HepG2 (cell line): ENCODE measurements around the gene NEDD4L. TPM values are rescaled to one million over a fixed set of nuclear protein-coding genes. Genes with fewer than 3 reads are reported as not detected.
A peak's percentile ranks its signal among the peaks of the same experiment; 100 is the strongest.

ENCODE experiments used
- ATAC-seq: fragments of 200-7000 bp; cut with Tn5 transposase; 3 replicates; pipeline ENCODE4 v1.9.1; 2020; ENCODE audit warnings: mild to moderate bottlenecking, moderate library complexity
- BruUV-seq: library from RNA; stranded (reverse); fragments of 400-500 nt; replicated peaks from 2 replicates; lab custom pipeline; 2021; lab: Mats Ljungman, UMichigan
- CTCF ChIA-PET: fragments of 300-600 bp; formaldehyde crosslinking; extraction: SDS; loops from one replicate; lab custom pipeline; 2021; ENCODE audit warnings: low total read pairs, inconsistent platforms, low intra/inter-chr PET ratio; lab: Yijun Ruan, JAX
- POLR2A ChIA-PET: fragments of 350-600 bp; sonication (Branson Sonifier 250); formaldehyde crosslinking; loops from one replicate; lab custom pipeline; 2020; ENCODE audit warnings: antibody characterized with exemption, inconsistent platforms; lab: Yijun Ruan, JAX
- DNase-seq: peaks from one replicate; pipeline ENCODE4 v3.0.0-alpha.2; 2015; ENCODE audit warnings: low spot score
- FAIRE-seq: peaks from 3 replicates; lab custom pipeline; 2011; peaks lifted over from hg19 to GRCh38; lab: Jason Lieb, UNC
- H2AFZ ChIP-seq: one replicate; pipeline ENCODE4 v1.6.1; 2011; ENCODE audit warnings: low read length, inconsistent platforms
- H3K27ac ChIP-seq: fragments of 300-600 bp; 3 replicates; pipeline ENCODE4 v1.8.0; 2011; ENCODE audit warnings: mixed run types, mild to moderate bottlenecking, mixed read lengths, low read length, inconsistent platforms; ENCODE audit not compliant: insufficient read depth; ENCODE audit errors: extremely low read length
- H3K27me3 ChIP-seq, 2 experiments: fragments of 200-600 bp in 1 of 2; 2 replicates in 1 of 2; 3 replicates in 1 of 2; pipeline versions ENCODE4 v1.6.0 to v1.8.0; 2011; ENCODE audit warnings: low read length in 2 of 2, mild to moderate bottlenecking in 2 of 2, moderate library complexity in 2 of 2, inconsistent platforms in 1 of 2; ENCODE audit not compliant: insufficient read depth in 2 of 2, control insufficient read depth in 1 of 2
- H3K36me3 ChIP-seq, 2 experiments: fragments of 200-600 bp in 1 of 2; replicated peaks in 1 of 2; 2 replicates in 1 of 2; 3 replicates in 1 of 2; pipeline versions ENCODE4 v1.5.1 to v1.8.0; 2011; ENCODE audit warnings: low read length in 2 of 2, inconsistent platforms in 1 of 2; ENCODE audit not compliant: insufficient read depth in 2 of 2, control insufficient read depth in 1 of 2
- H3K4me1 ChIP-seq: 2 replicates; pipeline ENCODE4 v1.5.1; 2012; ENCODE audit warnings: low read length, inconsistent platforms; ENCODE audit not compliant: insufficient read depth
- H3K4me2 ChIP-seq: 2 replicates; pipeline ENCODE4 v1.6.0; 2011; ENCODE audit warnings: low read depth, low read length, inconsistent platforms
- H3K4me3 ChIP-seq, 3 experiments: fragments of 200-600 bp in 1 of 3; sonication (generic), shearing (Covaris generic) in 1 of 3; replicated peaks in 1 of 3; 2 replicates each; pipeline ENCODE4 v1.5.1; 2011 to 2016; ENCODE audit warnings: low read length in 3 of 3, inconsistent platforms in 2 of 3, low read depth in 2 of 3, mild to moderate bottlenecking in 2 of 3, control low read depth in 1 of 3, mixed read lengths in 1 of 3; ENCODE audit not compliant: insufficient read depth in 1 of 3
- H3K79me2 ChIP-seq: one replicate; pipeline ENCODE4 v1.6.1; 2011; ENCODE audit warnings: low read length, inconsistent platforms; ENCODE audit not compliant: insufficient read depth
- H3K9ac ChIP-seq: 2 replicates; pipeline ENCODE4 v1.6.0; 2011; ENCODE audit warnings: mild to moderate bottlenecking, low read depth, low read length, inconsistent platforms; ENCODE audit not compliant: insufficient read depth
- H3K9me3 ChIP-seq: 2 replicates; pipeline ENCODE4 v1.5.1; 2012; ENCODE audit warnings: mild to moderate bottlenecking, low read length
- H4K20me1 ChIP-seq: 2 replicates; pipeline ENCODE4 v1.6.0; 2011; ENCODE audit warnings: inconsistent platforms, mild to moderate bottlenecking, low read length, moderate library complexity; ENCODE audit not compliant: insufficient read depth
- DBP ChIP-seq: sonication (generic); formaldehyde crosslinking; IDR thresholded peaks from 2 replicates; pipeline ENCODE4 v1.4.0; 2020; ENCODE audit warnings: missing genetic modification reagents; ENCODE audit errors: not compliant biosample characterization
- FOXK1 ChIP-seq: sonication (generic); formaldehyde crosslinking; IDR thresholded peaks from 2 replicates; pipeline ENCODE4 v1.4.0; 2020; ENCODE audit warnings: low read depth, missing genetic modification reagents, borderline replicate concordance
- IRF1 ChIP-seq: sonication (generic); formaldehyde crosslinking; IDR thresholded peaks from 2 replicates; pipeline ENCODE4 v1.4.0; 2020; ENCODE audit warnings: low read depth, mild to moderate bottlenecking, missing genetic modification reagents
- MAFK ChIP-seq, 2 experiments: IDR thresholded peaks in 1 of 2; conservative IDR thresholded peaks in 1 of 2; 2 replicates each; pipeline ENCODE4 v1.6.1; 2011; ENCODE audit warnings: improper control_type of control experiment in 2 of 2, low read length in 2 of 2
- MXD1 ChIP-seq: sonication (generic); formaldehyde crosslinking; IDR thresholded peaks from 2 replicates; pipeline ENCODE4 v1.4.0; 2020; ENCODE audit warnings: mild to moderate bottlenecking, missing genetic modification reagents
- ONECUT2 ChIP-seq: sonication (generic); formaldehyde crosslinking; IDR thresholded peaks from 2 replicates; pipeline ENCODE4 v1.4.0; 2020; ENCODE audit warnings: missing genetic modification reagents
- SSRP1 ChIP-seq: IDR thresholded peaks from 2 replicates; pipeline ENCODE4 v1.6.1; 2016; ENCODE audit warnings: control low read depth
- THAP7 ChIP-seq: sonication (generic); formaldehyde crosslinking; IDR thresholded peaks from 2 replicates; pipeline ENCODE4 v1.8.1; 2023; ENCODE audit warnings: mild to moderate bottlenecking, missing genetic modification reagents
- THRA ChIP-seq: sonication (generic); formaldehyde crosslinking; IDR thresholded peaks from 2 replicates; pipeline ENCODE4 v1.4.0; 2020; ENCODE audit warnings: missing genetic modification reagents, borderline replicate concordance
- U2AF2 ChIP-seq: fragments of 200-400 bp; formaldehyde crosslinking; IDR thresholded peaks from 2 replicates; pipeline ENCODE4 v1.6.1; 2017; ENCODE audit warnings: low read depth, mild to moderate bottlenecking, low read length
- UBTF ChIP-seq: sonication (generic); formaldehyde crosslinking; IDR thresholded peaks from 2 replicates; pipeline ENCODE4 v1.4.0; 2020; ENCODE audit warnings: mild to moderate bottlenecking, missing genetic modification reagents
- WIZ ChIP-seq: sonication (generic); formaldehyde crosslinking; IDR thresholded peaks from 2 replicates; pipeline ENCODE4 v1.5.1; 2020; ENCODE audit warnings: mild to moderate bottlenecking, missing genetic modification reagents
- ZNF280D ChIP-seq: sonication (generic); formaldehyde crosslinking; IDR thresholded peaks from 2 replicates; pipeline ENCODE4 v1.5.1; 2020; ENCODE audit warnings: mild to moderate bottlenecking, missing genetic modification reagents
- WGBS: methylation state at CpG from one replicate; pipeline ENCODE4 v1.1.6; 2017; ENCODE audit warnings: low lambda C conversion rate; 5-methylcytosine and 5-hydroxymethylcytosine counted together
- in situ Hi-C: cut with HindIII; loops from 2 replicates; pipeline ENCODE4 v1.10.0; 2017; ENCODE audit warnings: low pct_unique_long_range_greater_than_20kb; ENCODE audit not compliant: extremely low pct_ligation_motif_present
- intact Hi-C: fragments of 100-400 bp; cut with micrococcal nuclease; formaldehyde crosslinking; loops from one replicate; pipeline ENCODE4 v1.10.0; 2022; ENCODE audit not compliant: unreplicated experiment
- polyA plus RNA-seq, 8 experiments: library from polyadenylated mRNA; depleted of rRNA in 3 of 8; stranded (reverse) in 7 of 8; unstranded in 1 of 8; fragments of >200 nt; fragmentation: Illumina TruSeq in 4 of 8; extraction: Trizol in 4 of 8; gene quantifications; 2 replicates each; pipeline versions ENCODE4 v1.2.1 to v1.2.3, GENCODE V29; 2011 to 2016; ENCODE audit warnings: low read depth in 4 of 8, missing spikeins in 1 of 8, mixed read lengths in 1 of 8; ENCODE audit not compliant: insufficient read depth in 1 of 8
- total RNA-seq, 5 experiments: library from RNA; depleted of rRNA; stranded (reverse); fragments of >200 nt; fragmentation: Illumina TruSeq; extraction: Trizol; gene quantifications; 2 replicates each; pipeline ENCODE4 v1.2.3, GENCODE V29; 2016; ENCODE audit warnings: low read depth in 1 of 5

The NEDD4L gene
- total and polyA plus RNA-seq, 2 of the 13 experiments (the other 11 are each of a cell fraction or from before 2014, with no cell fraction given): 168 to 390 TPM

- TF ChIP-seq U2AF2 (no peak), SSRP1 (CRISPR knock-in tag) (no peak), MAFK (conservative IDR thresholded peaks at IDR 0.05 in 1 of 2, IDR thresholded peaks at IDR 0.05 in 1 of 2; ENCODE audit: low read length in 2 of 2) (peak; percentile 68 to 77), THRA (no peak)
- TF ChIP-seq, all 625 proteins: peak for 2
Observed at GRCh38 chr18:58253318-58253717, 209.3 kb downstream of the NEDD4L start (continued).

- ATAC-seq: no peak
- H3K4me2 ChIP-seq: no peak overlapping the region
- DNase-seq: no peak
- in situ Hi-C loops: no loop called here
- H3K9ac ChIP-seq: no peak overlapping the region
- CTCF ChIA-PET: no interaction called here
- H3K4me1 ChIP-seq: peaks cover 11% of the 10 kb centered on the region; the same call in 1 of the 2 replicates
- 95% methylated on average over 1 of the region's 1 CpG for WGBS
- no peak for FAIRE-seq
- H3K36me3 ChIP-seq: peaks cover 9 to 32% of the 10 kb centered on the region in 2 experiments; a peak in 3 of 5 replicates
- no peaks in the 10 kb centered on the region for H3K27me3 ChIP-seq
- H2AFZ ChIP-seq: no peak overlapping the region
- H4K20me1 ChIP-seq: no peaks in the 10 kb centered on the region
- peaks cover 10% of the 10 kb centered on the region for H3K79me2 ChIP-seq
- no peaks in the 10 kb centered on the region for H3K9me3 ChIP-seq
- POLR2A ChIA-PET: no interaction called here
- no peak overlapping the region for H3K4me3 ChIP-seq
- no TSS peak for BruUV-seq
- intact Hi-C loops: no loop called here
- H3K27ac ChIP-seq: no peak overlapping the region
- TF ChIP-seq DBP (CRISPR knock-in tag) (no peak), ONECUT2 (CRISPR knock-in tag) (no peak), IRF1 (CRISPR knock-in tag) (no peak), UBTF (no peak), THAP7 (CRISPR knock-in tag) (no peak), FOXK1 (CRISPR knock-in tag) (no peak), ZNF280D (CRISPR knock-in tag) (no peak), MXD1 (CRISPR knock-in tag) (no peak), WIZ (CRISPR knock-in tag) (no peak)
Observed at GRCh38 chr18:58253871-58254270, 209.8 kb downstream of the NEDD4L start.
